ENCODE data around the gene ERBIN.

GRCh38 chr5:65943771-65944170, 17.4 kb downstream of the ERBIN start:
- no peak for TF ChIP-seq CTCF (IDR thresholded peaks at IDR 0.05)
- TF ChIP-seq POLR2A (IDR thresholded peaks at IDR 0.05), result no peak

Data from Peyer's patch (tissue), 4 donors.